Nephron (organoid): ENCODE data around the gene ERBB4.
"Not testable (repeated sequence)": the region's sequence is repeated elsewhere in the genome, so short reads cannot be mapped to it uniquely, and the experiment has no call there.

Source experiments
- H3K27ac Mint-ChIP-seq, 3 experiments: 2 replicates each; pipeline ENCODE4 v1.8.0; 2020; ENCODE audit warnings: mixed read lengths in 3 of 3, mild to moderate bottlenecking in 2 of 3, moderate library complexity in 1 of 3
- H3K27me3 Mint-ChIP-seq: 2 replicates; pipeline ENCODE4 v1.8.0; 2021; ENCODE audit warnings: low read depth, mild to moderate bottlenecking, moderate library complexity, mixed read lengths
- H3K36me3 Mint-ChIP-seq: 2 replicates; pipeline ENCODE4 v1.8.0; 2020; ENCODE audit warnings: low read depth, mixed read lengths
- H3K4me1 Mint-ChIP-seq: 2 replicates; pipeline ENCODE4 v1.8.0; 2020; ENCODE audit warnings: mixed read lengths
- H3K4me3 Mint-ChIP-seq, 3 experiments: 2 replicates each; pipeline ENCODE4 v1.8.0; 2020; ENCODE audit warnings: mild to moderate bottlenecking in 3 of 3, mixed read lengths in 3 of 3, moderate library complexity in 2 of 3
- H3K9me3 Mint-ChIP-seq: 2 replicates; pipeline ENCODE4 v1.8.0; 2020; ENCODE audit warnings: mixed read lengths
- TF ChIP-seq, protein P1 (sequence below), 3 experiments: fragments of 200-600 bp; sonication (generic); IDR thresholded peaks; one replicate each; pipeline ENCODE4 v1.5.0; 2021; ENCODE audit warnings: antibody characterized with exemption in 3 of 3; ENCODE audit not compliant: unreplicated experiment in 3 of 3

ERBB4 gene

DNA sequence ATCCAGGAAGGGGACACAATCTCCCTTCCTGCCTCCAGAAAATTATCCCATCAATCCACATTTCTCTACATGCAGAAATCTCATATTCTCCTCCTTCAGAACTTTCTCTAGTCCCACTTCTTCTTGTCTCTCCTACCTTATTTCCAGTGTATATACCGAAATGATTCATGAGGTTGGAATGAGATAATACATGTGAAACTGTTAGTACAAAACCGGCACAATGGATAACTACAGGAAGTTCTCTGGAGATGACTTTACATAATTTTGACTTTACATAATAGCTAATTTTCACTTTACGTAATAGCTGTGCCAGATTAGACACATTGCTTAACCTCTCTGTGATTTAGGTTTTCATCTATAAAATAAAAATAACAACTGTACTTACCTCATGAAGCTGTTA lies 801.3 kb downstream of the ERBB4 start:
- Mint-ChIP-seq H3K36me3 (no peaks in the 10 kb centered on the region), H3K9me3 (no peaks in the 10 kb centered on the region), H3K4me3 (no peak overlapping the region), H3K4me1 (no peaks in the 10 kb centered on the region), H3K27ac (no peak overlapping the region), H3K27me3 (no peaks in the 10 kb centered on the region)
- TF ChIP-seq, protein P1, sequence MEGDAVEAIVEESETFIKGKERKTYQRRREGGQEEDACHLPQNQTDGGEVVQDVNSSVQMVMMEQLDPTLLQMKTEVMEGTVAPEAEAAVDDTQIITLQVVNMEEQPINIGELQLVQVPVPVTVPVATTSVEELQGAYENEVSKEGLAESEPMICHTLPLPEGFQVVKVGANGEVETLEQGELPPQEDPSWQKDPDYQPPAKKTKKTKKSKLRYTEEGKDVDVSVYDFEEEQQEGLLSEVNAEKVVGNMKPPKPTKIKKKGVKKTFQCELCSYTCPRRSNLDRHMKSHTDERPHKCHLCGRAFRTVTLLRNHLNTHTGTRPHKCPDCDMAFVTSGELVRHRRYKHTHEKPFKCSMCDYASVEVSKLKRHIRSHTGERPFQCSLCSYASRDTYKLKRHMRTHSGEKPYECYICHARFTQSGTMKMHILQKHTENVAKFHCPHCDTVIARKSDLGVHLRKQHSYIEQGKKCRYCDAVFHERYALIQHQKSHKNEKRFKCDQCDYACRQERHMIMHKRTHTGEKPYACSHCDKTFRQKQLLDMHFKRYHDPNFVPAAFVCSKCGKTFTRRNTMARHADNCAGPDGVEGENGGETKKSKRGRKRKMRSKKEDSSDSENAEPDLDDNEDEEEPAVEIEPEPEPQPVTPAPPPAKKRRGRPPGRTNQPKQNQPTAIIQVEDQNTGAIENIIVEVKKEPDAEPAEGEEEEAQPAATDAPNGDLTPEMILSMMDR (IDR thresholded peaks at IDR 0.05; ENCODE audit: unreplicated experiment in 3 of 3): no peak

DNA sequence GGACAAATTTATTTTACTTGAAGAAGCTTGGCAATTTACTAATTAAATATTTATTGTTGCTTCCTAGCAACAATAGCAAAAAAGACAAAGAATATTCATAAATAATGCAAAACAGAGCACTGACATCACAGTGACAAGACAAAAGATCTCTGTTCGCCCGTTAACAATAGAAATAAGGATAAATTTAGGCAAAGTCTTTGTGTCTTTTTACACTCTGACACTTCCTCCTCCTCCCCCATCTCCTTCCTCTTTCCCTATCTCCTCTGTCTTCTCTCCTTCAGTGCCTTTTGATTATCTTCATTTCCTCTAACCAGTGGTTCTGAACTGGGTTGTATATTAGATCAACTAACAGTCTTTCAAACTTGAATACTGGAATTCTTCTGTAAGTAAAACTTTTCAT lies 808.4 kb downstream of the ERBB4 start:
- H3K36me3 Mint-ChIP-seq: no peaks in the 10 kb centered on the region
- peaks cover 6% of the 10 kb centered on the region for H3K4me1 Mint-ChIP-seq
- no peaks in the 10 kb centered on the region for H3K9me3 Mint-ChIP-seq

DNA sequence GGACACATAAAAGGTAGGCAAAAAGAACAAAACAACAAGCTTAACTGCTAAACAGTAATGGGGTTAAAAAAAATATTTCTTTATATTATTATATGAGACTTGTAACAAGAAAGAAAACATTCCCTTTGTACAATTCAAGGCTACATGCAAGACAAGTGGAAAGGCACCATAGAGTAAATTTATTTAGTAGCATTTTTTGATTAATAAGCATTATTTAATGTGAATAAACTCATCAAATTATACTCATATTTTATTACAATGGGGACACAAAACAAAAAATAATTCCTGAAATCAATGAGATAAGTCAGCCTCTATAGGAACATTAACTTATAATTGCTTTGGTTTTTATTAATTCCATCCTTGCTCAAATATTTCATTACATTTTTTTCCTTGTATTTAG lies 809.2 kb downstream of the ERBB4 start:
- peaks cover 6% of the 10 kb centered on the region for H3K4me1 Mint-ChIP-seq

More for the DNA sequence above, 808.4 kb downstream of the ERBB4 start:
- no peak overlapping the region for H3K27ac Mint-ChIP-seq
- no peaks in the 10 kb centered on the region for H3K27me3 Mint-ChIP-seq
- TF ChIP-seq, protein P1 (IDR thresholded peaks at IDR 0.05; ENCODE audit: unreplicated experiment in 3 of 3): no peak
- no peak overlapping the region for H3K4me3 Mint-ChIP-seq

DNA sequence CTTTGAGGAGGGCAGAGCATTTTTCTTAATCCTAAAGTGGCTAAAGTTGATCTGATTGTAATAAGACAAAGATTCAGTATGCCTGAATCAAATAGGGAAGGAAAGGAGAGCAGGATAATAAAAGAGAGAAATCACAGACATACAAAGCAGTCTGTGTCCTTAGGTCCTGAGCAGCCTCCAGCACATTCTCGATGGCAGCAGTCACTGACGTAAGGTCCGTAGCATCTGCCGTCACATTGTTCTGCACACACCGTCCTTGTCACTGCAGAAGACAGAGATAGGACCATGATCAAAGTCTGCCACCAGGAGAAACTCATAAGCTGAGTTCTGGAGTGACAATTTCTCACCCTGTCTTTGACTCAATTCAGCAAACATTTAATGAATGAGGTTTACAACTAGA lies 813.7 kb downstream of the ERBB4 start:
- H3K4me3 Mint-ChIP-seq: no peak overlapping the region

More for the DNA sequence above, 809.2 kb downstream of the ERBB4 start:
- Mint-ChIP-seq H3K36me3 (no peaks in the 10 kb centered on the region), H3K9me3 (no peaks in the 10 kb centered on the region), H3K27me3 (no peaks in the 10 kb centered on the region), H3K27ac (no peak overlapping the region), H3K4me3 (no peak overlapping the region)
- TF ChIP-seq, protein P1 (IDR thresholded peaks at IDR 0.05; ENCODE audit: unreplicated experiment in 3 of 3): no peak

DNA sequence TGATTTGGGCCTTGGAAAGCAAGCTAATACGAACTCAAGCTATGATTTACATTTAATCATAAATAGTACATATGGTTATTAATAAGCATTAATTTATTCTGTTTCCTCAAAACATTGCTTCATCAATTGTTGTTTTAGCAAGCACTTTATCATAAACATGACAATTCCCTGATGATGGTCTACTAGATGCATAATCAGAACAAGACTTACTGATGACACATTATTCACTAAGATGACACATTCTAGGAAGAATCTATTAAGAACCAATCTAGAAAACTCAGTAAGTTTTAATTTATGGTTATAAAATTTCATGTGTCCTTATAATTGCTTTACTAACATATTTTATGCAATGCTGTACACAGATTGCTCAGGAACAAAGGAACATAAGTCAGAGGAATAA lies 815.2 kb downstream of the ERBB4 start:
- no peaks in the 10 kb centered on the region for H3K36me3 Mint-ChIP-seq
- peaks cover 6% of the 10 kb centered on the region for H3K4me1 Mint-ChIP-seq
- H3K9me3 Mint-ChIP-seq: no peaks in the 10 kb centered on the region
- no peaks in the 10 kb centered on the region for H3K27me3 Mint-ChIP-seq
- TF ChIP-seq, protein P1 (IDR thresholded peaks at IDR 0.05; ENCODE audit: unreplicated experiment in 3 of 3): no peak
- no peak overlapping the region for H3K27ac Mint-ChIP-seq
- H3K4me3 Mint-ChIP-seq: no peak overlapping the region

More for the DNA sequence above, 813.7 kb downstream of the ERBB4 start:
- Mint-ChIP-seq H3K9me3 (no peaks in the 10 kb centered on the region), H3K4me1 (peaks cover 6% of the 10 kb centered on the region), H3K36me3 (no peaks in the 10 kb centered on the region), H3K27me3 (no peaks in the 10 kb centered on the region), H3K27ac (no peak overlapping the region)
- TF ChIP-seq, protein P1 (IDR thresholded peaks at IDR 0.05; ENCODE audit: unreplicated experiment in 3 of 3): no peak

DNA sequence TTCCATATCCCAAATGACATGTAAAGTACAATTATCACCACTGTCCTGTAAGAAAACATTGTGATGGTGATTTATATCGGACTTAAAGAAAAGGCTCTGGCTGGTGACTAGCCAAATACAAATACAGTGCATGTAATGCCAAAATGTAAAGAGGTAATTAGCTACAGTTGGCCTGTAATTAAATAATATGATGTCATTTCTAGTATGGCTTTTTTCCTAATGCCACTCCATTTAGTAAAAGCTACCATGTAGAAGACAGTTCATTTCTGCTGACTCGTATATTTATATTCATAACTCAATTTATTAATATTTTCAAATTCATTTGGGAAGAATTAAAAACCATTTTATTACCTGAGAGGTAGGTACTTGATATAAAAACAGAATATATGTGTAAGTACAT lies 815.7 kb downstream of the ERBB4 start:
- H3K36me3 Mint-ChIP-seq: no peaks in the 10 kb centered on the region
- no peaks in the 10 kb centered on the region for H3K9me3 Mint-ChIP-seq
- no peak overlapping the region for H3K27ac Mint-ChIP-seq
- TF ChIP-seq, protein P1 (IDR thresholded peaks at IDR 0.05; ENCODE audit: unreplicated experiment in 3 of 3): no peak
- no peaks in the 10 kb centered on the region for H3K27me3 Mint-ChIP-seq
- H3K4me3 Mint-ChIP-seq: no peak overlapping the region
- peaks cover 6% of the 10 kb centered on the region for H3K4me1 Mint-ChIP-seq

DNA sequence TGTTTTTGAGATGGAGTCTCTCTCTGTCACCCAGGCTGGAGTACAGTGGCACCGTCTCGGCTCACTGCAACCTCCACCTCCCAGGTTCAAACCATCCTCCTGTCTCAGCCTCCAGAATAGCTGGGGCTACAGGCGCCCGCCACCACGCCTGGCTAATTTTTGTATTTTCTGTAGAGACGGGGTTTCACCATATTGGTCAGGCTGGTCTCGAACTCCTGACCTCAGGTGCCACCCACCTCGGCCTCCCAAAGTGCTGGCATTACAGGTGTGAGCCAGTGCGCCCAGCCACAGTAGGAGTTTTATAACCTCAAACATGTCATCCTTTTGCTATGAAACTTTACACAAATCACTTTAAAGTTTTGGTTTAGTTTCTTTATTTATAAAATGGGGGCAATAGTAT lies 816.7 kb downstream of the ERBB4 start:
- H3K27me3 Mint-ChIP-seq, H3K9me3 Mint-ChIP-seq, H3K4me1 Mint-ChIP-seq, H3K4me3 Mint-ChIP-seq, H3K36me3 Mint-ChIP-seq, H3K27ac Mint-ChIP-seq: not testable (repeated sequence)
